Naive thymus-derived CD4-positive, alpha-beta T cell (primary cell): ENCODE data around the gene CEP72. TPM values are rescaled to one million over a fixed set of nuclear protein-coding genes. Genes with fewer than 3 reads are reported as not detected.
"Not testable (repeated sequence)": the region's sequence is repeated elsewhere in the genome, so short reads cannot be mapped to it uniquely, and the experiment has no call there.

ENCODE experiments used
- ATAC-seq: fragments of 150-1000 bp; cut with Tn5 transposase; 2 replicates; pipeline ENCODE4 v1.10.0; 2021; ENCODE audit warnings: mild to moderate bottlenecking, moderate library complexity
- CTCF ChIA-PET: fragments of 350-600 bp; sonication (Branson Sonifier 250); formaldehyde crosslinking; loops from one replicate; lab custom pipeline; 2021; ENCODE audit warnings: antibody characterized with exemption; lab: Charles Lee
- POLR2A ChIA-PET: fragments of 350-600 bp; sonication (Branson Sonifier 250); formaldehyde crosslinking; loops from one replicate; lab custom pipeline; 2021; ENCODE audit warnings: antibody characterized with exemption, inconsistent platforms; lab: Charles Lee
- DNase-seq, 9 donors: peaks; one replicate each; pipeline versions ENCODE4 v3.0.0 to v3.0.0-alpha.2; 2020 to 2022; ENCODE audit warnings: mixed read lengths in 1 of 9
- H3K27ac ChIP-seq: one replicate; pipeline ENCODE4 v1.7.0; 2013; ENCODE audit warnings: mild to moderate bottlenecking, low read depth, low read length, moderate library complexity
- H3K27me3 ChIP-seq, 2 donors: one replicate each; pipeline ENCODE4 v1.7.0; 2013; ENCODE audit warnings: low read length in 2 of 2, mild to moderate bottlenecking in 2 of 2, moderate library complexity in 2 of 2; ENCODE audit not compliant: control insufficient read depth in 2 of 2, insufficient read depth in 2 of 2
- H3K36me3 ChIP-seq, 3 experiments: 1 replicate in 2 of 3; 2 replicates in 1 of 3; pipeline ENCODE4 v1.7.0; 2013; ENCODE audit warnings: low read length in 3 of 3, mild to moderate bottlenecking in 3 of 3, moderate library complexity in 1 of 3; ENCODE audit not compliant: insufficient read depth in 3 of 3, control insufficient read depth in 2 of 3
- H3K4me1 ChIP-seq, 2 donors: one replicate each; pipeline ENCODE4 v1.7.0; 2013; ENCODE audit warnings: low read length in 2 of 2, mild to moderate bottlenecking in 2 of 2, moderate library complexity in 1 of 2; ENCODE audit not compliant: control insufficient read depth in 2 of 2, insufficient read depth in 2 of 2
- H3K4me3 ChIP-seq: 2 replicates; pipeline ENCODE4 v1.7.0; 2013; ENCODE audit warnings: mild to moderate bottlenecking, low read length
- H3K9me3 ChIP-seq, 3 experiments: 1 replicate in 2 of 3; 2 replicates in 1 of 3; pipeline ENCODE4 v1.7.0; 2013; ENCODE audit warnings: low read length in 3 of 3; ENCODE audit not compliant: control insufficient read depth in 2 of 3
- H3K27ac Mint-ChIP-seq, 9 donors: one replicate each; pipeline ENCODE4 v1.8.0; 2020 to 2022; ENCODE audit warnings: mixed read lengths in 9 of 9, mild to moderate bottlenecking in 8 of 9, moderate library complexity in 5 of 9, inconsistent platforms in 2 of 9
- H3K27me3 Mint-ChIP-seq, 5 donors: one replicate each; pipeline ENCODE4 v1.8.0; 2021 to 2022; ENCODE audit warnings: mixed read lengths in 5 of 5, mild to moderate bottlenecking in 1 of 5
- H3K36me3 Mint-ChIP-seq, 5 donors: one replicate each; pipeline ENCODE4 v1.8.0; 2020 to 2022; ENCODE audit warnings: mixed read lengths in 5 of 5, mild to moderate bottlenecking in 3 of 5, inconsistent platforms in 1 of 5
- H3K4me1 Mint-ChIP-seq, 7 donors: one replicate each; pipeline ENCODE4 v1.8.0; 2020 to 2022; ENCODE audit warnings: mixed read lengths in 7 of 7, mild to moderate bottlenecking in 3 of 7, inconsistent platforms in 1 of 7
- H3K4me3 Mint-ChIP-seq, 10 donors: one replicate each; pipeline ENCODE4 v1.8.0; 2020 to 2022; ENCODE audit warnings: mild to moderate bottlenecking in 10 of 10, mixed read lengths in 10 of 10, moderate library complexity in 6 of 10, inconsistent platforms in 2 of 10
- H3K9me3 Mint-ChIP-seq, 11 donors: one replicate each; pipeline ENCODE4 v1.8.0; 2020 to 2022; ENCODE audit warnings: mixed read lengths in 11 of 11, mild to moderate bottlenecking in 4 of 11, inconsistent platforms in 1 of 11, moderate library complexity in 1 of 11
- intact Hi-C, 2 donors: fragments of 100-400 bp; cut with micrococcal nuclease; formaldehyde crosslinking; loops; one replicate each; pipeline ENCODE4 v1.15.1; 2023
- polyA plus RNA-seq, 2 donors: library from polyadenylated mRNA; unstranded; fragments of 300-500 nt; fragmentation: Illumina TruSeq; gene quantifications; one replicate each; pipeline ENCODE4 v1.2.3, GENCODE V29; 2021
- total RNA-seq, 6 experiments: library from RNA in 5 of 6; stranded (reverse) in 5 of 6; gene quantifications; 1 replicate in 5 of 6; 2 replicates in 1 of 6; pipeline ENCODE4 v1.2.3 and lab custom pipeline; 2021 to 2026

Gene CEP72
- total and polyA plus RNA-seq, 7 experiments from 2014 or later, result 6.0 to 33.8 (median 16.4) TPM

GRCh38 chr5:604391-604831 is 7.7 kb upstream of the CEP72 start:
- ChIA-PET POLR2A (no interaction called here), CTCF (no interaction called here)
- Mint-ChIP-seq H3K4me3 (no peak overlapping the region), H3K27ac (no peak overlapping the region), H3K9me3 (peaks cover 0 to 3% (median 0%) of the 10 kb centered on the region in 11 donors), H3K36me3 (no peaks in the 10 kb centered on the region), H3K27me3 (peaks cover 0 to 34% (median 21%) of the 10 kb centered on the region in 5 donors), H3K4me1 (peaks cover 5 to 9% (median 8%) of the 10 kb centered on the region in 7 donors)
- Histone ChIP-seq H3K36me3 (no peaks in the 10 kb centered on the region), H3K9me3 (no peaks in the 10 kb centered on the region), H3K27ac (no peak overlapping the region), H3K4me3 (no peak overlapping the region), H3K27me3 (no peaks in the 10 kb centered on the region), H3K4me1 (no peaks in the 10 kb centered on the region)
- ATAC-seq (no peak), DNase-seq (no peak)
- intact Hi-C loops, result no loop called here

GRCh38 chr5:605090-605489 is 7.0 kb upstream of the CEP72 start:
- intact Hi-C loops, DNase-seq, H3K27ac ChIP-seq, H3K27me3 ChIP-seq, H3K9me3 ChIP-seq, H3K27ac Mint-ChIP-seq, H3K4me3 Mint-ChIP-seq, ATAC-seq, H3K36me3 Mint-ChIP-seq, CTCF ChIA-PET, H3K4me1 ChIP-seq, H3K4me1 Mint-ChIP-seq, H3K9me3 Mint-ChIP-seq, H3K4me3 ChIP-seq, POLR2A ChIA-PET, H3K36me3 ChIP-seq: not testable (repeated sequence)
- peaks cover 0 to 33% (median 20%) of the 10 kb centered on the region in 5 donors for H3K27me3 Mint-ChIP-seq

- H3K4me3 ChIP-seq, result no peak overlapping the region
- POLR2A ChIA-PET, result no interaction called here
- Mint-ChIP-seq H3K27ac (no peak overlapping the region), H3K27me3 (peaks cover 0 to 31% (median 20%) of the 10 kb centered on the region in 5 donors), H3K4me3 (no peak overlapping the region), H3K36me3 (no peaks in the 10 kb centered on the region), H3K9me3 (no peaks in the 10 kb centered on the region), H3K4me1 (peaks cover 13 to 19% (median 17%) of the 10 kb centered on the region in 7 donors)
- ATAC-seq, result no peak
- DNase-seq, result no peak
- no peaks in the 10 kb centered on the region for H3K9me3 ChIP-seq
- intact Hi-C loops, result no loop called here
- H3K27me3 ChIP-seq, result no peaks in the 10 kb centered on the region
- H3K4me1 ChIP-seq, result peaks cover 0 to under 1% of the 10 kb centered on the region in 2 donors
- H3K36me3 ChIP-seq, result no peaks in the 10 kb centered on the region
- CTCF ChIA-PET, result interaction anchor here (0.6 kb wide), 1 partner anchor 192 kb away, joined by 3 read pairs; no protein-coding TSS in a partner anchor
- no peak overlapping the region for H3K27ac ChIP-seq
Measured at GRCh38 chr5:606061-606460, 6.1 kb upstream of the CEP72 start.

DNA sequence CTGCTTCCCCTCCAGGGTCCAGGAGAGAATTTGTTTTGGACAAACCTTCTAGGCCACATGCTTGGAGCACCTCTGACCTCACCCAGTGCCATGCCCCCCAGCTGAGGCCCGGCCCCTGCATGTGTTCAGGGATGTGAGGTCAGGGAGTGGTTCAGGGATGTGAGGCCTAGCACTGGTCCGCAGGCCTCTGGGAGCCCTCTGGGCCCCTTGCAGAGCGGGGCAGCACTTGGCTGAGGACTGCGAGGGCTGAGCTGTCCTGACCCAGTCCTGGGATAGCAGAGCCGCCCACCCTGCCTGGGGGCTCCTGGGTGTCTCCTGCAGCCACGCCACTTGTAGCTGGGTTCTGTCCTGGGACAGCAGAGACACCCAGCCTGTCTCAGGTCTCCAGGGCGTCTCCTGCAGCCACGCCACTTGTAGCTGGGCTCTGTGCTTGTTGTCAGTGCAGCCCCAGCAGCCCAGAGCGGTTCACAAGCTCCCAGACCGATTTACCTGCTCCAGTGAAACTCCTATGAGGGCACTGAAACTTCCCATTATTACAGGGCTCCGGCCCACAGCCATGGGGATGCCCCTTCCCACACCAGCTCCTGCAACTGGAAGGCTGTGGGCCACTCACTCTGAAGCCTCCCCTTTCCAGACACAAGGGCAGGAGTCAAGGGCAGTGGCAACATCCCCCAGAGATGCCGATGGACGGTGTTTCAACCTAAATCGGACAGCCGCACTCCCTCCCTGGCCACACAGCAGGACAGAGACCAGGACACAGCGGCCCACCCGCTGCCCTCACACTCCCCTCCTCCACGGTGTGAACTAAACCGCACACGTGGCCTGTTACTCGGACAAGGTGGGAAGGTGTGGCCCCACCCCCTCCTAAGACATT is 5.4 kb upstream of the CEP72 start:
- POLR2A ChIA-PET, result no interaction called here
- H3K27me3 ChIP-seq, result no peaks in the 10 kb centered on the region
- peak overlapping the region in 4 of 10 donors; percentile 22 to 61 (median 57) for H3K4me3 Mint-ChIP-seq
- H3K36me3 ChIP-seq, result no peaks in the 10 kb centered on the region
- H3K4me3 ChIP-seq, result no peak overlapping the region
- peaks cover 0 to 31% (median 20%) of the 10 kb centered on the region in 5 donors for H3K27me3 Mint-ChIP-seq
- no peak overlapping the region for H3K27ac ChIP-seq
- H3K9me3 ChIP-seq, result no peaks in the 10 kb centered on the region
- no peak for DNase-seq
- no peak for ATAC-seq
- CTCF ChIA-PET, result no interaction called here
- H3K4me1 Mint-ChIP-seq, result peaks cover 17 to 24% (median 20%) of the 10 kb centered on the region in 7 donors
- intact Hi-C loops, result no loop called here
- H3K4me1 ChIP-seq, result peaks cover 0 to 7% of the 10 kb centered on the region in 2 donors
- H3K27ac Mint-ChIP-seq, result no peak overlapping the region
- H3K36me3 Mint-ChIP-seq, result no peaks in the 10 kb centered on the region
- no peaks in the 10 kb centered on the region for H3K9me3 Mint-ChIP-seq

- Histone ChIP-seq H3K36me3 (no peaks in the 10 kb centered on the region), H3K27me3 (no peaks in the 10 kb centered on the region), H3K4me3 (no peak overlapping the region), H3K27ac (no peak overlapping the region), H3K9me3 (no peaks in the 10 kb centered on the region), H3K4me1 (peaks cover 1 to 7% of the 10 kb centered on the region in 2 donors)
- CTCF ChIA-PET, result no interaction called here
- DNase-seq (no peak), ATAC-seq (no peak)
- Mint-ChIP-seq H3K9me3 (peaks cover 0 to 2% (median 0%) of the 10 kb centered on the region in 11 donors), H3K27me3 (peaks cover 0 to 27% (median 15%) of the 10 kb centered on the region in 5 donors), H3K36me3 (peaks cover 0 to 2% (median 0%) of the 10 kb centered on the region in 5 donors), H3K4me1 (peaks cover 19 to 27% (median 22%) of the 10 kb centered on the region in 7 donors), H3K27ac (no peak overlapping the region), H3K4me3 (peak overlapping the region in 7 of 10 donors; percentile 13 to 61 (median 56))
- POLR2A ChIA-PET, result no interaction called here
- intact Hi-C loops, result no loop called here
Measured at GRCh38 chr5:607541-608428, 4.4 kb upstream of the CEP72 start.

GRCh38 chr5:608429-609370 is 3.4 kb upstream of the CEP72 start:
- Histone ChIP-seq H3K4me1 (peaks cover 5 to 7% of the 10 kb centered on the region in 2 donors), H3K36me3 (no peaks in the 10 kb centered on the region), H3K27ac (no peak overlapping the region), H3K4me3 (no peak overlapping the region), H3K9me3 (no peaks in the 10 kb centered on the region), H3K27me3 (no peaks in the 10 kb centered on the region)
- Mint-ChIP-seq H3K4me3 (no peak overlapping the region), H3K9me3 (peaks cover 0 to 3% (median 0%) of the 10 kb centered on the region in 11 donors), H3K36me3 (peaks cover 0 to 5% (median 0%) of the 10 kb centered on the region in 5 donors), H3K4me1 (peaks cover 24 to 33% (median 30%) of the 10 kb centered on the region in 7 donors), H3K27ac (no peak overlapping the region), H3K27me3 (peaks cover 0 to 26% (median 14%) of the 10 kb centered on the region in 5 donors)
- ChIA-PET POLR2A (no interaction called here), CTCF (no interaction called here)
- intact Hi-C loops, result no loop called here
- ATAC-seq (no peak), DNase-seq (no peak)
